ENCODE measurements around the gene COMTD1.
A peak's percentile ranks its signal among the peaks of the same experiment; 100 is the strongest.
"Not testable (repeated sequence)": the region's sequence is repeated elsewhere in the genome, so short reads cannot be mapped to it uniquely, and the experiment has no call there.

Gene COMTD1

DNA sequence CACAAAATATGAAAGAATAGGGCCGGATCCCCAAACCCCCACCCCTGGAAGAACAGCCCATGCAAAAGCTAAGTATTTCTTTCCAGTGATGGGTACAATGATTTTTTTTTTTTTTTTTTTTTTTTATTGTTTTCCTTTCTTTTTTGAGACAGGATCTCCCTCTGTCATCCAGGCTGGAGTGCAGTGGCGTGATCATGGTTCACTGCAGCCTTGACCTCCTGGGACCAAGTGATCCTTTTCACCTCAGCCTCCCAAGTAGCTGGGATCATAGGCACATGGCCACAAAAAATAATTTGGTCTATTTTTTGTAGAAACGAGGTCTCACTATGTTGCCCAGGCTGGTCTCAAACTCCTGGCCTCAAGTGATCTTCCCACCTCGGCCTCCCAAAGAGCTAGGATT, 41.1 kb downstream of the COMTD1 start:
- DNase-seq (ENCODE audit: low read depth): not testable (repeated sequence)

DNA sequence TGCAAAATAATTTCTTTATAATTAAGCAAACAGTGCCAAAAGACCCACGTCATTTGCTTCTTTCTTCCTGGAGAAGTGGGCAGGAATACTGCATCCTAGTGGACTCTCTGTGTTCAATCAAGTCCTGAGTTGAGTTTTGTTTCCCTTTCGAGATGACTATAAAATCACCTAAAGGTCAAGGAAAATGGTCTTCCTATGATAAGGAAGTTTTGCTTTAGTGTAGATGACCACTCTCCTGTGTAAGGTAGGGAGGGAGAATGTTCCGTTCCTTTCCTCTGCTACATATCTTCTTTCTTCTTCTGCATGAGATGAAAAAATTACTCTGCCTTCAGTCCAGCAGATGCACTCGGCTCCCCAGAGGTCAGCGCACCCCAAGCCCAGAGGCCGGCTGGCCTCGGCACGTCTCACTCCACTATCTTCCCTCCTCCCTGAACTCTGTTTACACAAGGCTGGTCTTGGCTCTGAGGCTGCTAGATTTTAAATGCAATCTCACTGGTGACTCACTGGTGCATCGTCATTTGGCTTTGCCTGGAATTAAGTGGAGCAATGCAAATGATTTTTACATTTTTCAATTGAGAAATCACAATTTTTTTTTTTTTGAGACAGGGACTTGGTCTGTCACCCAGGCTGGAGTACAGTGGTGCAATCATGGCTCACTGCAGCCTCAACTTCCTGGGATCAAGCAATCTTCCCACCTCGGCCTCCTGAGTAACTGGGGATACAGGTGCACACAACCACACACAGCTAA, 43.8 kb downstream of the COMTD1 start:
- no peak for DNase-seq (ENCODE audit: low read depth)

DNA sequence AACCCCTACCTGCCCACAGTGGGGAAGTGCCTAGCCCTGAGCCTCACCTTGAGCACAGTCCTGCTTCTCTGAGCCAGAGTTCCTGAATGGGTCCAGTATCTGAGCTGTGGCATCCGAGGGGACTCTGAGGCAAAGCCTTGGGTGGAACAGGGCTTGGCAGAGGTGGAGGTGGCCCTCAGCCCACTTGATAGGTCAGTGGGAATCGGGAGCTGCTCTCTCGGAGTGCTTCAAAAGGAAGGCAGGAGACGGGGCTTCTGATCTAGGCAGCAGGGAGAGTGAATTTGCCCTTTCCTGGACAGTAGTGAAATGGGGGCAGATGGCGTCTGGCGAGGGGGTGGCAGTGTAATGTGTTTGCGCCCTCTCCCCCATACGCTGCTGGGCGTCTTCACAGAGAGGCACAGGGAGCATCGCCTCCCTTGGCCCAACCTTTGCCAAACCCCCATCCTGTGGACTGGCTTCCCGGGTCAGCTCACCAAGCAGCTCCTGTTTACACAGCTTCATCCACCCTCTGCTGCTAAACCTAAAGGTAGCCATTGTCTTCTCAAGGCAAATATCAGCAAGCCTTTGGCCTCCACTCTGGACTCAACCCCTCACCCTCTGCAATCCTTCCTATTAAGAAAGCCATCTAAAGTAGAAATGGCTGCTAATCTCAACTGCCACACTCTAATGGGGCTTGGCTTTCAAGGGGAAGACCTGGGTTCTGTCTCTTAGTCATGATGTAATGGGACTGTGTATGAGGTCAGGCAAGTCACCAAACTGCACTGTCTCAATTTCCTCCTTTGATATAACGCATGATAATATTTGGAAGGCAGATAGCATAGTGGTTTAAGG, 46.3 kb downstream of the COMTD1 start:
- no peak for DNase-seq (ENCODE audit: low read depth)

DNA sequence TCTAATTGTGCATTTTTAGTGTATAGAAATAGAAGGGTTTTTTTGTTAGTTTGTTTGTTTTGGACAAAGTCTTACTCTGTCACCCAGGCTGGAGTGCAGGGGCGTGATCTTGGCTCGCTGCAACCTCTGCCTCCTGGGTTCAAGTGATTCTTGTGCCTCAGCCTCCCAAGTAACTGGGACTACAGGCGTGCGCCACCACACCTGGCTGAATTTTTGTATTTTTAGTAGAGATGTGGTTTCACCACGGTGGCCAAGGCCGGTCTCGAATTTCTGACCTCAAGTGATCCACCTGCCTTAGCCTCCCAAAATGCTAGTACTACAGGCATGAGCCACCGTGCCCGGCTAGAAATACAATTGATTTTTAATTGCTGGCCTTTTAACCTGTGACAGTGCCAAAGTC, 47.2 kb downstream of the COMTD1 start:
- DNase-seq (ENCODE audit: low read depth): not testable (repeated sequence)

DNA sequence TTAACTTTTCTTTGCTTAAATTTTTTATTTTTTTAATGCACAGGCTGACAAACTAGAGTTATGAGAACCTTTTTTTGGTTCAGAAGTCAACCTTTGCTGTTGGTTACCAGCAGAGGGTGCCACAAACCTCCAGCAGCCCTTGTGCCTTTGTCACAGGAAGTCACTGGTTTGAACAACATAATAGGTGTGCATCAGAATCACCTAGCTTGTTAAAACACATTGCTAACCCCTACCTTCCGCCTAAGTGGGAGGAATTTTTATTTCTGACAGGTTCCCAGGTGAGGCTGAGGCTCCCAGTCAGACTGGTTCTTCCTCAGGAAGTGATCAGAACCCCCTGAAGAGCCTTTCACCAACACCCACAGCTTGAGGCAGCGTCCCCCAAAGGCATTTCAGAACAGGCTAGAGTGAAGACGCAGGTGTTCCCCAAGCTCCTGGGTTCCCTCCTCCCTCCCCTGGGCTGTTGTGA, 47.8 kb downstream of the COMTD1 start:
- DNase-seq (ENCODE audit: low read depth): peak; percentile 14

DNA sequence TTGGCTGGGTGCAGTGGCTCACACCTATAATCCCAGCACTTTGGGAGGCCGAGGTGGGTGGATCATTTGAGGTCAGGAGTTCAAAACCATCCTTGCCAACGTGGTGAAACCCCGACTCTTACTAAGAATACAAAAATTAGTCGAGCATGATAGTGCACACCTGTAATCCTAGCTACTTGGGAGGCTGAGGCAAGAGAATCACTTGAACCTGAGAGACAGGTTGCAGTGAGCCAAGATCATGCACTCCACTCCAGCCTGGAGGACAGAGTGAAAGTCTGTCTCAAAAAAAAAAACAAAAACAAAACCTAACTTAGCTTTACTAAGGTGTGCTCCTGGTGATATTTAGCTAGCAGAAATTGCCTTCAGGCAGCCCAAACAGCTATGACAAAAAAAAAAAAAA, 49.4 kb downstream of the COMTD1 start:
- DNase-seq (ENCODE audit: low read depth): no peak
